WTC11 (cell line): ENCODE results near the gene CARS2. TPM values are rescaled to one million over a fixed set of nuclear protein-coding genes. Genes with fewer than 3 reads are reported as not detected.
A peak's percentile ranks its signal among the peaks of the same experiment; 100 is the strongest.

ENCODE experiments used
- ATAC-seq: fragments of 200-7000 bp; cut with Tn5 transposase; 2 replicates; pipeline ENCODE4 v1.10.0; 2021; ENCODE audit warnings: mild to moderate bottlenecking, moderate library complexity
- CTCF ChIA-PET: fragments of 300-600 bp; sonication (Branson Sonifier 250); formaldehyde crosslinking; loops from one replicate; lab custom pipeline; 2021; ENCODE audit warnings: antibody characterized with exemption; lab: Charles Lee
- POLR2A ChIA-PET: fragments of 350-600 bp; sonication (Branson Sonifier 250); formaldehyde crosslinking; loops from one replicate; lab custom pipeline; 2021; ENCODE audit warnings: antibody characterized with exemption; lab: Charles Lee
- DNase-seq: peaks from one replicate; pipeline ENCODE4 v3.0.0; 2021; ENCODE audit warnings: low spot score
- H3K27ac Mint-ChIP-seq: 2 replicates; pipeline ENCODE4 v1.8.0; 2021; ENCODE audit warnings: mixed read lengths
- H3K27me3 Mint-ChIP-seq: 2 replicates; pipeline ENCODE4 v1.8.0; 2021; ENCODE audit warnings: low read depth, mild to moderate bottlenecking, moderate library complexity, mixed read lengths
- H3K36me3 Mint-ChIP-seq: 2 replicates; pipeline ENCODE4 v1.8.0; 2021; ENCODE audit warnings: mixed read lengths
- H3K4me1 Mint-ChIP-seq: 2 replicates; pipeline ENCODE4 v1.8.0; 2022; ENCODE audit warnings: mixed read lengths
- H3K4me3 Mint-ChIP-seq: 2 replicates; pipeline ENCODE4 v1.8.0; 2021; ENCODE audit warnings: mild to moderate bottlenecking, moderate library complexity, mixed read lengths
- H3K9me3 Mint-ChIP-seq: 2 replicates; pipeline ENCODE4 v1.8.0; 2021; ENCODE audit warnings: mixed read lengths
- ATF6 ChIP-seq: sonication (generic); formaldehyde crosslinking; IDR thresholded peaks from 2 replicates; pipeline ENCODE4 v1.8.1; 2023; ENCODE audit warnings: mild to moderate bottlenecking, missing genetic modification reagents
- CREM ChIP-seq: sonication (generic); formaldehyde crosslinking; IDR thresholded peaks from 2 replicates; pipeline ENCODE4 v1.8.1; 2022; ENCODE audit warnings: mild to moderate bottlenecking, missing genetic modification reagents, moderate library complexity
- ERG ChIP-seq: fragments of 250-450 bp; sonication (Bioruptor Pico); IDR thresholded peaks from 2 replicates; pipeline ENCODE4 v1.8.0; 2021; ENCODE audit warnings: mild to moderate bottlenecking
- ESRRA ChIP-seq: sonication (generic); formaldehyde crosslinking; IDR thresholded peaks from 2 replicates; pipeline ENCODE4 v1.8.1; 2022; ENCODE audit warnings: mild to moderate bottlenecking, missing genetic modification reagents, borderline replicate concordance
- FOXP1 ChIP-seq: sonication (generic); formaldehyde crosslinking; IDR thresholded peaks from 2 replicates; pipeline ENCODE4 v1.8.0; 2022; ENCODE audit warnings: missing genetic modification reagents, mild to moderate bottlenecking, moderate library complexity, borderline replicate concordance
- GABPB1 ChIP-seq: sonication (generic); formaldehyde crosslinking; IDR thresholded peaks from 2 replicates; pipeline ENCODE4 v1.8.1; 2023; ENCODE audit warnings: mild to moderate bottlenecking, missing genetic modification reagents
- GRHL2 ChIP-seq: fragments of 250-450 bp; sonication (Bioruptor Pico); IDR thresholded peaks from 2 replicates; pipeline ENCODE4 v1.8.0; 2022; ENCODE audit warnings: mild to moderate bottlenecking, moderate library complexity; ENCODE audit not compliant: insufficient replicate concordance, severe bottlenecking
- MLX ChIP-seq: sonication (generic); formaldehyde crosslinking; IDR thresholded peaks from 2 replicates; pipeline ENCODE4 v1.8.1; 2023; ENCODE audit warnings: mild to moderate bottlenecking, missing genetic modification reagents, moderate library complexity
- OVOL2 ChIP-seq: fragments of 250-450 bp; sonication (Bioruptor Pico); IDR thresholded peaks from 2 replicates; pipeline ENCODE4 v1.9.0; 2021; ENCODE audit warnings: mild to moderate bottlenecking, borderline replicate concordance
- PRDM15 ChIP-seq: sonication (generic); formaldehyde crosslinking; IDR thresholded peaks from 2 replicates; pipeline ENCODE4 v1.8.0; 2022; ENCODE audit warnings: missing genetic modification reagents
- PRRX2 ChIP-seq: fragments of 250-450 bp; sonication (Bioruptor Pico); IDR thresholded peaks from 2 replicates; pipeline ENCODE4 v1.8.0; 2021; ENCODE audit warnings: mild to moderate bottlenecking
- RORB ChIP-seq: fragments of 250-450 bp; sonication (Bioruptor Pico); IDR thresholded peaks from 2 replicates; pipeline ENCODE4 v1.9.0; 2021; ENCODE audit warnings: mild to moderate bottlenecking
- SMAD4 ChIP-seq: sonication (generic); formaldehyde crosslinking; IDR thresholded peaks from 2 replicates; pipeline ENCODE4 v1.8.0; 2022; ENCODE audit warnings: mild to moderate bottlenecking, missing genetic modification reagents
- TP53 ChIP-seq: sonication (generic); formaldehyde crosslinking; IDR thresholded peaks from 2 replicates; pipeline ENCODE4 v1.8.1; 2023; ENCODE audit warnings: mild to moderate bottlenecking, missing genetic modification reagents
- USF2 ChIP-seq: sonication (generic); formaldehyde crosslinking; IDR thresholded peaks from 2 replicates; pipeline ENCODE4 v1.8.1; 2023; ENCODE audit warnings: mild to moderate bottlenecking, missing genetic modification reagents, moderate library complexity
- ZMAT4 ChIP-seq: fragments of 250-450 bp; sonication (Bioruptor Pico); IDR thresholded peaks from 2 replicates; pipeline ENCODE4 v1.9.0; 2021; ENCODE audit warnings: mild to moderate bottlenecking
- ZNF121 ChIP-seq: sonication (generic); formaldehyde crosslinking; IDR thresholded peaks from 2 replicates; pipeline ENCODE4 v1.8.0; 2023; ENCODE audit warnings: missing genetic modification reagents
- ZNF232 ChIP-seq: sonication (generic); formaldehyde crosslinking; IDR thresholded peaks from 2 replicates; pipeline ENCODE4 v1.8.0; 2022; ENCODE audit warnings: mild to moderate bottlenecking, missing genetic modification reagents
- ZNF281 ChIP-seq: sonication (generic); formaldehyde crosslinking; IDR thresholded peaks from 2 replicates; pipeline ENCODE4 v1.8.0; 2023; ENCODE audit warnings: mild to moderate bottlenecking, missing genetic modification reagents
- ZNF671 ChIP-seq: fragments of 250-450 bp; sonication (Bioruptor Pico); IDR thresholded peaks from 2 replicates; pipeline ENCODE4 v1.8.0; 2021; ENCODE audit warnings: mild to moderate bottlenecking
- total RNA-seq: library from RNA; stranded (reverse); gene quantifications from 3 replicates; pipeline ENCODE4 v1.2.3, GENCODE V29; 2021

The CARS2 gene
- total RNA-seq, 1 experiment from 2014 or later, result 39.9 TPM

GRCh38 chr13:110600980-110601379 is 104.9 kb downstream of the CARS2 start:
- Mint-ChIP-seq H3K27ac (no peak overlapping the region), H3K4me1 (0 out of 2 replicates have a peak, but pooled peaks cover 9% of the 10 kb centered on the region), H3K27me3 (no peaks in the 10 kb centered on the region), H3K9me3 (peaks cover 10% of the 10 kb centered on the region), H3K4me3 (no peak overlapping the region), H3K36me3 (0 out of 2 replicates have a peak, but pooled peaks cover 5% of the 10 kb centered on the region)
- POLR2A ChIA-PET, result interaction anchor here (0.6 kb wide), 1 partner anchor 54 kb away, joined by 3 read pairs; no protein-coding TSS in a partner anchor
- DNase-seq, result no peak
- ATAC-seq, result no peak
- CTCF ChIA-PET, result interaction anchor here (0.5 kb wide), 1 partner anchor 29 kb away, joined by 4 read pairs; no protein-coding TSS in a partner anchor
- TF ChIP-seq MLX (CRISPR knock-in tag) (no peak), ZNF281 (CRISPR knock-in tag) (no peak), FOXP1 (CRISPR knock-in tag) (no peak), ZNF671 (CRISPR knock-in tag) (no peak), ERG (CRISPR knock-in tag) (no peak), GRHL2 (CRISPR knock-in tag) (no peak), ESRRA (no peak), GABPB1 (CRISPR knock-in tag) (no peak), ZMAT4 (no peak), USF2 (CRISPR knock-in tag) (no peak), CREM (CRISPR knock-in tag) (no peak), PRRX2 (no peak), SMAD4 (CRISPR knock-in tag) (no peak), ZNF232 (CRISPR knock-in tag) (no peak), TP53 (no peak)

- POLR2A ChIA-PET, result interaction anchor here (0.6 kb wide), 1 partner anchor 54 kb away, joined by 3 read pairs; no protein-coding TSS in a partner anchor
- CTCF ChIA-PET, result interaction anchor here (0.5 kb wide), 1 partner anchor 62 kb away, joined by 3 read pairs; no protein-coding TSS in a partner anchor
These were observed 105.6 kb downstream of the CARS2 start for GRCh38 chr13:110600261-110600819.

More at GRCh38 chr13:110600261-110600819, 105.6 kb downstream of the CARS2 start:
- ATAC-seq (no peak), DNase-seq (no peak)
- Mint-ChIP-seq H3K27me3 (no peaks in the 10 kb centered on the region), H3K4me1 (0 out of 2 replicates have a peak, but pooled peaks cover 9% of the 10 kb centered on the region), H3K9me3 (peaks cover 10% of the 10 kb centered on the region), H3K27ac (no peak overlapping the region), H3K36me3 (0 out of 2 replicates have a peak, but pooled peaks cover 5% of the 10 kb centered on the region), H3K4me3 (no peak overlapping the region)
- no peak for TF ChIP-seq ZNF121 (CRISPR knock-in tag)
- no peak for TF ChIP-seq FOXP1 (CRISPR knock-in tag)
- TF ChIP-seq ATF6 (CRISPR knock-in tag), result no peak
- TF ChIP-seq PRDM15 (CRISPR knock-in tag), result peak; percentile 31; the same call in 1 of the 2 replicates
- TF ChIP-seq OVOL2 (CRISPR knock-in tag), result no peak
- no peak for TF ChIP-seq RORB (CRISPR knock-in tag)
